BLaER1 (cell line): ENCODE results near the gene MGRN1.

ENCODE experiments used
- H3K27ac ChIP-seq: shearing (Covaris generic); formaldehyde crosslinking; 2 replicates; pipeline ENCODE4 v1.8.1; 2022
- H3K27me3 ChIP-seq: shearing (Covaris generic); formaldehyde crosslinking; 2 replicates; pipeline ENCODE4 v1.8.1; 2022
- H3K36me3 ChIP-seq: shearing (Covaris generic); formaldehyde crosslinking; 2 replicates; pipeline ENCODE4 v1.8.1; 2022
- H3K4me1 ChIP-seq: shearing (Covaris generic); formaldehyde crosslinking; 2 replicates; pipeline ENCODE4 v1.8.1; 2022
- H3K4me2 ChIP-seq: shearing (Covaris generic); formaldehyde crosslinking; 2 replicates; pipeline ENCODE4 v1.8.1; 2022
- H3K4me3 ChIP-seq: shearing (Covaris generic); formaldehyde crosslinking; 2 replicates; pipeline ENCODE4 v1.8.1; 2022
- H3K9ac ChIP-seq: shearing (Covaris generic); formaldehyde crosslinking; 2 replicates; pipeline ENCODE4 v1.8.1; 2022
- H3K9me3 ChIP-seq: shearing (Covaris generic); formaldehyde crosslinking; 2 replicates; pipeline ENCODE4 v1.8.1; 2022
- H4K20me1 ChIP-seq: shearing (Covaris generic); formaldehyde crosslinking; 2 replicates; pipeline ENCODE4 v1.8.1; 2022
- Cebpa-rat ChIP-seq: shearing (Covaris generic); IDR thresholded peaks from 2 replicates; pipeline ENCODE4 v1.8.1; 2022

Gene MGRN1

GRCh38 chr16:4591191-4591590 lies 33.4 kb upstream of the MGRN1 start:
- Histone ChIP-seq H3K4me3 (no peak overlapping the region), H4K20me1 (no peaks in the 10 kb centered on the region), H3K9me3 (peaks cover 4% of the 10 kb centered on the region), H3K27ac (no peak overlapping the region), H3K9ac (no peak overlapping the region), H3K4me1 (peaks cover 31% of the 10 kb centered on the region), H3K27me3 (no peaks in the 10 kb centered on the region), H3K36me3 (no peaks in the 10 kb centered on the region), H3K4me2 (0 out of 2 replicates have a peak overlapping the region, but pooled peaks have one; percentile 68)
- TF ChIP-seq Cebpa-rat, result no peak

- Histone ChIP-seq H3K9me3 (peaks cover 4% of the 10 kb centered on the region), H3K27ac (no peak overlapping the region), H3K4me2 (peak overlapping the region; percentile 68), H3K36me3 (no peaks in the 10 kb centered on the region), H3K4me1 (peaks cover 31% of the 10 kb centered on the region), H3K27me3 (no peaks in the 10 kb centered on the region), H3K4me3 (no peak overlapping the region), H4K20me1 (no peaks in the 10 kb centered on the region), H3K9ac (no peak overlapping the region)
- TF ChIP-seq Cebpa-rat, result no peak
Measured at GRCh38 chr16:4591706-4592470, 32.7 kb upstream of the MGRN1 start.

GRCh38 chr16:4593086-4593485 lies 31.5 kb upstream of the MGRN1 start:
- Histone ChIP-seq H3K36me3 (no peaks in the 10 kb centered on the region), H3K27me3 (no peaks in the 10 kb centered on the region), H3K27ac (0 out of 2 replicates have a peak overlapping the region, but pooled peaks have one; percentile 5), H3K4me1 (peaks cover 31% of the 10 kb centered on the region), H3K4me2 (peak overlapping the region; percentile 68), H3K9ac (no peak overlapping the region), H3K4me3 (no peak overlapping the region), H4K20me1 (no peaks in the 10 kb centered on the region), H3K9me3 (peaks cover under 1% of the 10 kb centered on the region)
- no peak for TF ChIP-seq Cebpa-rat

GRCh38 chr16:4594433-4595410 lies 29.9 kb upstream of the MGRN1 start:
- Histone ChIP-seq H3K36me3 (no peaks in the 10 kb centered on the region), H3K4me3 (no peak overlapping the region), H3K27ac (no peak overlapping the region), H3K4me2 (no peak overlapping the region), H3K4me1 (peaks cover 31% of the 10 kb centered on the region), H3K9me3 (no peaks in the 10 kb centered on the region), H3K9ac (no peak overlapping the region), H4K20me1 (no peaks in the 10 kb centered on the region), H3K27me3 (no peaks in the 10 kb centered on the region)
- TF ChIP-seq Cebpa-rat, result no peak

GRCh38 chr16:4597174-4597573 lies 27.5 kb upstream of the MGRN1 start:
- H3K27me3 ChIP-seq, result peaks cover 10% of the 10 kb centered on the region; the same call in 1 of the 2 replicates
- H4K20me1 ChIP-seq, result peaks cover 2% of the 10 kb centered on the region
- TF ChIP-seq Cebpa-rat, result no peak
- H3K36me3 ChIP-seq, result no peaks in the 10 kb centered on the region
- H3K4me1 ChIP-seq, result peaks cover 32% of the 10 kb centered on the region
- H3K27ac ChIP-seq, result no peak overlapping the region
- H3K4me3 ChIP-seq, result no peak overlapping the region
- H3K9me3 ChIP-seq, result no peaks in the 10 kb centered on the region
- H3K9ac ChIP-seq, result no peak overlapping the region
- no peak overlapping the region for H3K4me2 ChIP-seq

GRCh38 chr16:4599037-4599436 lies 25.6 kb upstream of the MGRN1 start:
- H3K4me2 ChIP-seq, result no peak overlapping the region
- peaks cover 14% of the 10 kb centered on the region for H4K20me1 ChIP-seq
- H3K9ac ChIP-seq, result no peak overlapping the region
- H3K27me3 ChIP-seq, result peaks cover 10% of the 10 kb centered on the region; the same call in 1 of the 2 replicates
- H3K9me3 ChIP-seq, result no peaks in the 10 kb centered on the region
- H3K4me3 ChIP-seq, result no peak overlapping the region
- TF ChIP-seq Cebpa-rat, result no peak
- peaks cover 25% of the 10 kb centered on the region for H3K4me1 ChIP-seq
- H3K27ac ChIP-seq, result no peak overlapping the region
- no peaks in the 10 kb centered on the region for H3K36me3 ChIP-seq

- no peak overlapping the region for H3K4me3 ChIP-seq
- H3K4me2 ChIP-seq, result no peak overlapping the region
- H3K27me3 ChIP-seq, result peaks cover 10% of the 10 kb centered on the region; the same call in 1 of the 2 replicates
- H3K27ac ChIP-seq, result no peak overlapping the region
- no peak for TF ChIP-seq Cebpa-rat
- H3K9me3 ChIP-seq, result no peaks in the 10 kb centered on the region
- peaks cover 24% of the 10 kb centered on the region for H3K4me1 ChIP-seq
- no peak overlapping the region for H3K9ac ChIP-seq
- H3K36me3 ChIP-seq, result no peaks in the 10 kb centered on the region
- peaks cover 19% of the 10 kb centered on the region for H4K20me1 ChIP-seq
Measured at GRCh38 chr16:4599545-4599944, 25.1 kb upstream of the MGRN1 start.

- H3K9ac ChIP-seq, result no peak overlapping the region
- no peaks in the 10 kb centered on the region for H3K36me3 ChIP-seq
- H3K27me3 ChIP-seq, result peaks cover 10% of the 10 kb centered on the region; the same call in 1 of the 2 replicates
- H3K27ac ChIP-seq, result no peak overlapping the region
- H3K4me2 ChIP-seq, result peak overlapping the region; percentile 70
- TF ChIP-seq Cebpa-rat, result no peak
- H3K9me3 ChIP-seq, result no peaks in the 10 kb centered on the region
- H3K4me3 ChIP-seq, result no peak overlapping the region
- peaks cover 30% of the 10 kb centered on the region for H4K20me1 ChIP-seq
- H3K4me1 ChIP-seq, result peaks cover 38% of the 10 kb centered on the region
Measured at GRCh38 chr16:4601036-4601863, 23.4 kb upstream of the MGRN1 start.

GRCh38 chr16:4601864-4602186 lies 22.8 kb upstream of the MGRN1 start:
- peaks cover 4% of the 10 kb centered on the region; the same call in 1 of the 2 replicates for H3K36me3 ChIP-seq

More at GRCh38 chr16:4601864-4602186, 22.8 kb upstream of the MGRN1 start:
- Histone ChIP-seq H3K4me2 (peak overlapping the region; percentile 70), H3K9me3 (no peaks in the 10 kb centered on the region), H3K27me3 (peaks cover 10% of the 10 kb centered on the region; the same call in 1 of the 2 replicates), H3K9ac (0 out of 2 replicates have a peak overlapping the region, but pooled peaks have one; percentile 20), H4K20me1 (peaks cover 36% of the 10 kb centered on the region), H3K4me1 (peaks cover 38% of the 10 kb centered on the region), H3K4me3 (no peak overlapping the region), H3K27ac (no peak overlapping the region; the same call in 1 of the 2 replicates)
- TF ChIP-seq Cebpa-rat, result no peak
